Fibroblast of lung (primary cell): Measurements from ENCODE around the gene CAPRIN1.

Experiments
- CTCF ChIP-seq, 2 donors: IDR thresholded peaks in 1 of 2; conservative IDR thresholded peaks in 1 of 2; 1 replicate in 1 of 2; 2 replicates in 1 of 2; pipeline ENCODE4 v1.5.1; 2011 to 2012; ENCODE audit warnings: low read length in 2 of 2, control low read depth in 1 of 2, inconsistent platforms in 1 of 2, low read depth in 1 of 2, mild to moderate bottlenecking in 1 of 2
- EZH2 ChIP-seq: IDR thresholded peaks from 2 replicates; pipeline ENCODE4 v1.5.1; 2012; ENCODE audit warnings: low read length, control low read depth, mild to moderate bottlenecking; ENCODE audit errors: missing control alignments

GRCh38 chr11:34084637-34085036 lies 33.1 kb downstream of the CAPRIN1 start:
- TF ChIP-seq EZH2 (no peak), CTCF (conservative IDR thresholded peaks at IDR 0.05 in 1 of 2, IDR thresholded peaks at IDR 0.05 in 1 of 2; ENCODE audit: low read depth in 1 of 2, low read length in 2 of 2) (no peak)
